IMR-90 (cell line): Measurements from ENCODE around the gene PGBD5.

Source experiments
- BHLHE40 ChIP-seq: fragments of 150-350 bp; IDR thresholded peaks from 2 replicates; pipeline ENCODE4 v1.6.1; 2016; ENCODE audit warnings: mild to moderate bottlenecking, low read depth, low read length
- CEBPB ChIP-seq: IDR thresholded peaks from 2 replicates; pipeline ENCODE4 v1.6.1; 2012; ENCODE audit warnings: low read depth, low read length, improper control_type of control experiment
- CHD1 ChIP-seq: IDR thresholded peaks from 2 replicates; pipeline ENCODE4 v1.6.1; 2012; ENCODE audit warnings: low read depth, low read length, improper control_type of control experiment
- CTCF ChIP-seq: conservative IDR thresholded peaks from 2 replicates; pipeline ENCODE4 v1.5.1; 2012; ENCODE audit warnings: mild to moderate bottlenecking, low read depth, low read length, improper control_type of control experiment
- MAFK ChIP-seq: IDR thresholded peaks from 2 replicates; pipeline ENCODE4 v1.6.1; 2012; ENCODE audit warnings: low read depth, low read length, improper control_type of control experiment
- MXI1 ChIP-seq: IDR thresholded peaks from 2 replicates; pipeline ENCODE4 v1.6.1; 2012; ENCODE audit warnings: low read depth, mild to moderate bottlenecking, low read length, moderate library complexity, borderline replicate concordance
- NFE2L2 ChIP-seq: fragments of 150-350 bp; IDR thresholded peaks from 2 replicates; pipeline ENCODE4 v1.6.1; 2016; ENCODE audit warnings: low read depth, mild to moderate bottlenecking, low read length
- POLR2A ChIP-seq: IDR thresholded peaks from 2 replicates; pipeline ENCODE4 v1.6.1; 2012; ENCODE audit warnings: mild to moderate bottlenecking, low read depth, low read length
- RAD21 ChIP-seq: IDR thresholded peaks from 2 replicates; pipeline ENCODE4 v1.6.1; 2012; ENCODE audit warnings: low read length, improper control_type of control experiment
- RCOR1 ChIP-seq: IDR thresholded peaks from 2 replicates; pipeline ENCODE4 v1.6.1; 2012; ENCODE audit warnings: mild to moderate bottlenecking, low read length, improper control_type of control experiment; ENCODE audit not compliant: insufficient replicate concordance
- RFX5 ChIP-seq: IDR thresholded peaks from 2 replicates; pipeline ENCODE4 v1.8.0; 2012; ENCODE audit warnings: low read depth, mild to moderate bottlenecking, low read length, moderate library complexity
- SMC3 ChIP-seq: fragments of 150-350 bp; IDR thresholded peaks from 2 replicates; pipeline ENCODE4 v1.6.1; 2016; ENCODE audit warnings: low read depth, mild to moderate bottlenecking, antibody characterized with exemption, low read length, moderate library complexity
- TF ChIP-seq, protein P1 (sequence below): fragments of 150-350 bp; IDR thresholded peaks from 2 replicates; pipeline ENCODE4 v1.6.1; 2017; ENCODE audit warnings: mild to moderate bottlenecking, antibody characterized with exemption, low read length, low read depth

- no peak for TF ChIP-seq CHD1
- no peak for TF ChIP-seq POLR2A
- TF ChIP-seq RAD21: no peak
- no peak for TF ChIP-seq CTCF
- TF ChIP-seq CEBPB: no peak
- TF ChIP-seq MAFK: no peak
- TF ChIP-seq, protein P1, sequence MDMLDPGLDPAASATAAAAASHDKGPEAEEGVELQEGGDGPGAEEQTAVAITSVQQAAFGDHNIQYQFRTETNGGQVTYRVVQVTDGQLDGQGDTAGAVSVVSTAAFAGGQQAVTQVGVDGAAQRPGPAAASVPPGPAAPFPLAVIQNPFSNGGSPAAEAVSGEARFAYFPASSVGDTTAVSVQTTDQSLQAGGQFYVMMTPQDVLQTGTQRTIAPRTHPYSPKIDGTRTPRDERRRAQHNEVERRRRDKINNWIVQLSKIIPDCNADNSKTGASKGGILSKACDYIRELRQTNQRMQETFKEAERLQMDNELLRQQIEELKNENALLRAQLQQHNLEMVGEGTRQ: no peak
- no peak for TF ChIP-seq NFE2L2
- no peak for TF ChIP-seq BHLHE40
- TF ChIP-seq SMC3: no peak
- TF ChIP-seq RFX5: no peak
- no peak for TF ChIP-seq RCOR1
- no peak for TF ChIP-seq MXI1
Measured at GRCh38 chr1:230266456-230266855, 159.7 kb downstream of the PGBD5 start.
